GM11168 (cell line): ENCODE data around the gene PARD3.
"Not testable (repeated sequence)": the region's sequence is repeated elsewhere in the genome, so short reads cannot be mapped to it uniquely, and the experiment has no call there.

Experiments
- in situ Hi-C: fragments of 300-500 bp; cut with MboI; formaldehyde crosslinking; loops from one replicate; pipeline ENCODE4 v1.12.0; 2022; ENCODE audit warnings: low sequenced_read_pairs; ENCODE audit not compliant: unreplicated experiment

PARD3 gene

DNA sequence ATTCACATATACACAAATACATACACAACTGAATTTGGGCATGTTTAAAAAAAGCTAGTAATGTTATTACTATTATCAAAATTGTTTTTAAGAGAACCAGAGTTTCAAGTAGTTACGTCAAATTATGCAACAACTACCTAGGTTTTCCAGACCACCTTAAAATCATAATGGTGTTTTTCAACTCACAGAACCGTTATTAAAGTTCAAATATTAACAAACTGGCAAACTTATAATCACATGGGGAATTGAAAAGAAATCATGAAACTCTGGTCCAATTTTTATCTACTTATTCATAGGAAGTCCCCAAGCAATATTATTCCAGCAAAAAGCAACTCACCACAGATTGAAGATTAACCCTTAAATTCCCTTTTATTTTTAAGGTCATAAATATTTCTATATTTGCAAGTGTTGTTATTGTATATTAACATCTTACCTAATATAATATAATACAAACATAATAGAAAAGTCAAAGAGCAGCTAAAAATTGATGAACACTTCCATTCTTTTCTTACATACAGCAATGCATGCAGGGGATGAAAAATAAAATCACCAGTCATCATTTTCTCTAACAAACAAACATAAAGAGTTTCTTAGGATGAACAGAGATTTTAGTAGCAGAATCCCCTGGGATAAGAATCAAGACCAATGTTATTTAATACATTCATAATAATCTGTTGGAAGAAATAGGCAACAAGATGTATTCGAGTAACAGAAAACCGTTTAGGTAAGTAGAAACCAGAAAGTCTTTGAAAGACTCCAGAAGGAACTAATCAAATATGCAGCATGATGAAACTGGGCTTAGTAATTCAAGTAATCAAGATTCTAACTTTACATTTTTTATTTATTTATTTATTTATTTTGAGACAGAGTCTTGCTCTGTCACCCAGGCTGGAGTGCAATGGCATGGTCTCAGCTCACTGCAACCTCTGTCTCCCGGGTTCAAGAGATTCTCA, 391.1 kb downstream of the PARD3 start:
- in situ Hi-C loops: no loop called here

DNA sequence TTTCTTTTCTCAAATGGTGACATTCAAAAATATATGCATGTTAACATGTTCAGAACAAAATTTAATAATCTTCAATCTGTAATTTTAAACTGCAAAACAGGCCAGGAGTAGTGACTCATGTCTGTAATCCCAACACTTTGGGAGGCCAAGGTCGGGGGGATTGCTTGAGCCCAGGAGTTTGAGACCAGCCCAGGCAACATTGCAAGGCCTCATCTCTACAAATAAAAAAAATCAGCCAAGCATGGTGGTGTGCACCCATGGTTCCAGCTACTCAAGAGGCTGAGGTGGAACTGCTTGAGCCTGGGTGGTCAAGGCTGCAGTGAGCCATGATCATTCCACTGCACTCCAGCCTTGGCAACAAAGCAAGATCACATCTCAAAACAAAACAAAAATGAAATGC, 394.3 kb downstream of the PARD3 start:
- in situ Hi-C loops: no loop called here

DNA sequence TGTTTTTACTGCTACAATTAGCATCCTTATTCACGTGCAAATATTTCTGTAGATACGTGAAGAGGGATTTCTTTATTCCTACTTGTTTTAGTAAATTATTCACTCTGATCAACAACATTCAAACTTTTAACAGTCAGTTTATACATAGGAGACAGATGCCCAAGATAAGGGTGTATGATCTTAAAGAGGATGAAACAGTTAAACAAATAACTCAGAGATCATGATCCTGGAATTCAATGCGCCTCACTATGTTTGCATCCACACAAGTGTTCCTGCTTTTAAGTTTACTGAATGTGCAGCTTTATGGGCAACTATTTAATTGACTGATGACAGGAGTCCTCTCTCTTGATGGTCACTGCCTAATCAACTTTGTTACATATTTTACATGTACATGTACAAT, 394.8 kb downstream of the PARD3 start:
- in situ Hi-C loops: no loop called here

DNA sequence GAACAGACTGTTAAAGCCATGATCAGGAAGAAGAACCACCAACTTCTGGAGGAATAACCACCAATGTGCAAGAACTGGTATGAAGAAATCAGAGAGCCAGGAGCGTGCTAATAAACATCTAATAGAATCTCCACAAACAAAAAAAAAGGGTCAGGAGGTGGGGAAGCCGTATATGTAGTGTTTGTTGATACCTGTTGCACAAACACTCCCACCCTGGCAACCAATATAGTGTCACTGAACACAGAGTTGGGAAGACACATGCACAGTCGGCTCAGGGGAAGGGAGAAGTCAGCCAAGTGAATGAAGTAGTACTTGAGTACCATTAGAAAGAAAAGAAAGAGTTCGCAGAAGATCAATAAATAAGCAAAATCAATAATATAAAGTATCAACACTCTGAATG, 400.1 kb downstream of the PARD3 start:
- in situ Hi-C loops: no loop called here

DNA sequence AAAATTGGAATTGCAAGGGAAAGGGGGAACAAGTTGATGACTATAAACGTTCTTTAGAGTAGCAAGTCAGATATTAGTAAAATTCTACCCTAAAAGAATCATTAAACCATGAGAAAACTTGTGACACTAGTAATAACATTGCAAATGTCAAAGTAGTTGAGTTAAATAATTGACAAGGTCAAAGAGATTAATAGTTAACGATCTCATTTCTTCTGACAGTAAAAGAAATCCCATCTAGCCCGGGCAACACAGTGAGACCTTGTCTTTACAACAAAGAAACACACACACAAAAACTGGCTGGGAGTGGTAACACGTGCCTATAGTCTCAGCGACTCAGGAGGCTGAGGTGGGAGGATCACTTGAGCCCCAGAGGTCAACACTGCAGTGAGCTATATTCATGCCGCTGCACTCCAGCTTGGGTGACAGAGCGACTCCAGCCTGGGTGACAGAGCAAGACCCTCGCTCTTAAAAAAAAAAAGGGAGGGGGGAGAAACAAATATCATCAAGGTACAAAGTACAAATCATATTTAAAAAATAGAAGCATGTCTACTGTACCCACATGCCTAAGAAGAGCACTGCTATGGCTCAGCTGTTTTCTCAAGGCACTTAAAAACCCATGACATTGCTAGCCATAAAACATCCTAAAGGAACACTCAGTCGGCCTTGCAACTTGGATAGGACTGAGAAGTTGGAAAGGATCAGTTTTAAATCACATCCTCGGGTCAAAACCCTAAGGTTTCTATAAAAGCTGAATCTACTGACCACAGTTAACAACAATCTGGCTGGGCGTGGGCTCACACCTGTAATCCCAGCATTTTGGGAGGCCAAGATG, 401.1 kb downstream of the PARD3 start:
- in situ Hi-C loops: no loop called here

DNA sequence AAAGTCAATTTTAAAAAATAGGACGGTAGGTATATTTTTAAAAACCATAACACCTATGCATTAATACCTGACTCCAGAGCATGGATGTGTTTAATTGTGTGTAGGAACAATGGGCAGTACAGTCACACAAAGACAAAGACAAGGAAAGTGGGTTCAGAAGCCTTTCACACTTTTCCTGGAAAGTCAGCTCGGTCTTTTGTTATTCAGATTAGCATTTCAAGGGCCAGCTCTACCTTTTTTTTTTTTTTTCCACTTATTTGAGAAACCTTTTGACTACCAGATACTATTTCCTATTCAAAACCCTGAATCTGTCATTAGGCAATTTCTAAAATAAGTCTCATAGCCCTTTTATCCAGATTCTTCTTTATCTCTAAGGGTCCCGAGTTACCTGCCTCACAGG, 401.9 kb downstream of the PARD3 start:
- in situ Hi-C loops: no loop called here

DNA sequence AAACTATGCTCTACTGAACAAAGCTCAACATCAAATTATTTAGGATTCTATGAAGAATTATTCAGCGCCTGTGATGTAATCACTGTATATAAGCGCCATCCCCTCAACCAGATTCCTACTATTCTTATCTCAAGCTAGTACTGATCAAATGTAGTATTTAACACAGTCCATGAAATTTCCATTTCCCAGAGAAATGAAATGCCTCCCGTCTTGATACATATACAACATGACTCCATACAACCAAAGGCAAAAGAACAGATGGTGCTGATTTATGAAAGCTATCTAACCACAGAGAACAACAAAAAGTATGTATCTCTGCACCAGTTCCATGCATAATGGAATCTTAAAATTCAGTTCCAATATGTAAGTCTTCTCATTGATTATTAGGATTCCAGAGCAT, 406.1 kb downstream of the PARD3 start:
- in situ Hi-C loops: no loop called here

DNA sequence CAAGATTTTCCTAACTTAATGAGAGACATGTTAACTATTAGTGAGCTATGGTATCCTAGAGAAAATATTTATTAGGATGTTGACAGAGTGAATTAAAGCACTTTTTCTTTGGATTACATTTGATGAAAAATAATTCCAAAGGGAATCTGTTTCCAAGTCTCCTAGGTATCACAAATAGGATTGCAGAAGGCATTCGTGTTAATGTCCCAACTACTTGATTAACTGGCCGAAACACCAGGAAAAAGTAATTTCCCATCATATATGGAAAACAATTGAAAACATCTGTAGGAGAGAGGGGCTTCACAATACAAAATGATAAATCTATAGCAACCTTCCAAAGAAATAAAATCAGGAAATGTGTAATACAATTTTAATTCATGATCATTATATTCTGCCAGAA, 406.7 kb downstream of the PARD3 start:
- in situ Hi-C loops: no loop called here

DNA sequence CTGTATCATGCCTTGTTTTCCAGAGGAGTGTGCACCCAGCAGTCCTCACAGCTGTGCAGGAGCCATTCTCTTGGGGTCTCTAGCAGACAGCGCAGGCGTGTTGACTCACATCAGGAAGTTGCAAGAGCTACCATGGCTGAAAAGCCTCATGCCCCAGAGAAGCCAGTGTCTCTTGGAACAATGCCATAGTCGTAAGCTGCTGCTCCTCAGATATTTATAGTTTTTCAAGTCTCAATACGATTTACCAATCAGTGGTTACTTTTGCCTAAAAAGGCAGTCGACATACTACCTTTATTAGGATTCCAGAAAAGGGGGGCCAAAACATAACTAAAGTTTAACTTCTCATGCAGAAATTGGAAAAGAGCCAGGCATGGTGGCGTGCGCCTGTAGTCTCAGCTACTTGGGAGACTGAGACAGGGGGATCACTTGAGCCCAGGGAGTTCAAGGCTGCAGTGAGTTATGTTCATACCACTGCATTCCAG, 407.7 kb downstream of the PARD3 start:
- in situ Hi-C loops: no loop called here

DNA sequence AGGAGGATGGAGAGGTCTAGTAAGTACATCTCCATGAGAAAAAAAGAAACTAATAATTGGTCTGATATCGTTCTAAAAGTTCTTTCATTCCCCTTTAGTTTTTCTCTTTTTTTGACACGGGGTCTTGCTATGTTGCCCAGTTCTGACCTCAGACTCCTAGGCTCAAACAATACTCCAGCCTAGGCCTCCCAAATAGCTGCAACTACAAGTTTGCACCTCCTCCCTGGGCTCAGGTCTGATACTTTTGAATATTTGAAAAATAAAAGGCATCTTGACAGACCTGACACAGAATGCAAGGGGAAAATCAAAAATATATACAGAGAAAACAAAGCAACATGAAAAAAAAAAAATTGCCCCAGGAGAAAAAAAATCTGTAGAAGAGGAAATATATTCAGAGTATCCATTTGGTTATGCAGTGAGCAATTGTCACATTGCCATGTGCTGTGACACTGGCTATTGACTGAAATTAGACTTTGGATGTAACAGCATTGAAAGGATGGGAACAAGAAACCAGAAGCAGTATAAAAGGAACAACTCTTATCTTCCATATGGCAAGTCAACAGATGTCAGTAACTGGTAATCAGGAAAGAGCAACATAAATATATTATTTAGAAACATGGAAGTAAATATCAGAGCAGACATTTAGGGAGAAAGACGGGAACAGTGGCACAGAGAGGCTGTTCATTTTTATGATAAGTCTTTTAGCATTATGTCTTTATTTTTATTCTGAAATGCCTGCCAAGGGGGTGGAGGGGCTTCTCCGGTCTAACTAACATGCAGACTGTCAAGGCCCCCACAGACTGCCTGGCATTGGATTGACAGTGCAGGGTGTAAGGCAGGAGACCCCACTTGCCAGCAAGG, 408.4 kb downstream of the PARD3 start:
- in situ Hi-C loops: no loop called here

DNA sequence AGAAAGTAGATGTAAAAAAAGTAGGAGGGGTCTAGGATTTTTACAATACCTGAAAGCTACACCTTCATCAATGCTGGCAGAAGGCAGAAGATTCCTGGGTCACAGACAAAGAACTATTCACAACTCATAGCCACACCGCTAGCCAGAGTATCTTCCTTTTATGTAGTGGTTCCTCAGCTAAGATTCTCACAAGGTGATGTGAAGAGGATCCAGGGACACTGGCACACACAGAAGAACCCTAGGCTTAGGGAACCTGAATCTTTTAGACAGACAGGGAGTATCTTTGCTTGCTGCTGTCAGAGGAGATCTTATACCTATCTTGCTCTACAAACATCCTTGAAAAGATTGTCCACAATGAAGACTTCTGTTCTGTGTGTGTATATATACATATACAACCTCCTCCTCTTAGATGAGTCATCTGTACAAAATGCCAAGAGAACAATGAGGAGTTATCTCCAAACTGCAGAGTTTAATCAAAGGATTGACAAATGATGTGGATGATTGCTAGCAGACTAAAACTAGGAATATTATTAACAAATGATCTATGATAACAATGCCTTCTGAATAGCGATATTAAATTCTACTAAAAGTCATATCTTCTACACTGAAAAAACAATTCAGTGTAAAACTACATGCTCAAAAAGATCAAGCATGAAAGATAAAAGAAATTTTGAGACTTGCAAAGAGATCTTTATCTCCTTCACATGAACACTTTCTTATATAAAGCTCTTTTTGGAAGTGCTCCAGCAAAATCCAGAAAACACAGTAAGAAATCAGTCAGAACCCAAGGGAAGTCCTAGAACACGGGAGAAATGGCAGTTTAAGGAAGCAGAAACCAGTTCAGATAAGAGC, 409.3 kb downstream of the PARD3 start:
- in situ Hi-C loops: no loop called here

DNA sequence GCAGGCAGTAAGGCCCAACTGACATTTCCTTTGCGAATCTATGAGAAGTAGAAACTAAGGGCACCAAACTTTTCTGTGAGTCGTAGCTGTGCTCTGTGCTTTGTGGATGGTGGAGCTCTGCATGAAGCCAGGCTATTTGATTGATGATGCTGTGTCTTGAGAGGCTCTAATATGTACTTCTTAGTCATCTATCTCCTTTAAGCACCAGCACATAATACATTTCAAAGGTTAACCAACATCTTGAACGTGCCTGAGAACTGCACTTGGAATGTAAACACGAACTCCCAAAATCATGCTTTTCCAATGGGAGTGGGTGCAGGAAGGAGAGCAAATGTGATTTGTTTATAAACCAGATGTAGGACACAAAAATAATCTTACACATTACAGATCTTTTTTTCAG, 411.6 kb downstream of the PARD3 start:
- in situ Hi-C loops: no loop called here

DNA sequence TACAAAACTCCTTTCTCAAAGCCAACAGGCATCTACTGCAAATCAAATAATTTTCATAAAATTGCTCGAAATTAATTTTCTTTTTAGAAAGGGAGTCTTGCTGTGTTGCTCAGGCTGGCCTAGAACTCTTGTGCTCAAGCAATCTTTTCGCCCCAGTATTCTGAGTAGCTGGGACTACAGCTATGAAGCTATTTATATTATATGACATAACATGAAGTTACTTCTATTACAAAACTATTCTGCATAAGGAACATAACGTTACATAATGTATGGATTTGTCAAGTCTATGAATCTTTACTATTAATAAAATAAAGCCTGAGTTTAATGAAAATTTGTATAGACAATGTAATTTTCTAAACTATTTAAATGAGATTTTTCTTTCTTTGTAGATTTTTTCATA, 415.0 kb downstream of the PARD3 start:
- in situ Hi-C loops: no loop called here

DNA sequence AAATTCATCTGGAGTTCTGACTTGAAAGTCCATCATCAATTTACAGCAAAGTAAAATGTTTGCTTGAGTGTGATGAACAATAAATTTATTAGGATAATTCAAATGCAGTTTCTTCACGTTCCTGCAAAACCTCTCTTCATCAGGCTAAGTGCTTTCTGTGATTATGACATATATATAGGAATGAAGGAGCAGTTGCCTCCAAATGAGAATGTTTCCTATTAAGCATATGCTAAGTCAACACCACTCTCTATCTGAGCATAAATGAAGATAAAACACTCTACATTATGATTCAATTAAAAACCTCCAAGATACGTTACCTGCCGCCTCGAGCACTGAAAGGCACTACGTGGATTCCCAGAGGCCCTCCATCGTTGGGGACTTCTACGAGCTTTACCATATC, 416.1 kb downstream of the PARD3 start:
- in situ Hi-C loops: no loop called here

DNA sequence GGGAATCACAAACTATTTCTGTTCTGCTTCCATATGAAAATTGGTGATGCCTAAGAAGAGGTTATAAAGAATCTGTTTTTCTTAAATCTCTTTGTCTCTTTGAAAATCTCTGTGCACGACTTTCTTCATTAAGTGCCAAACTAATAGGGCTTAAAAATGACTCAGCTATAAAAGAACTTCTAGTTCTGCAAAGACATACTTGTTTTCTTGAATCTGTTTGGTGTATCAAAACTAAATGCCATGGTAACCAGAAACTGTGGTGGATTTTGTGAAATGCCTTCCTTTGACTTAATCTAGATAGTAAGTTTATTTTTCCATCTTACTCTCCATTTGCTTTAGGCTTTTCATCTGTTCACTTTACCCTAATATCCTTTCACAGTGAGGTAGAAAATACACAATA, 417.8 kb downstream of the PARD3 start:
- in situ Hi-C loops: no loop called here

DNA sequence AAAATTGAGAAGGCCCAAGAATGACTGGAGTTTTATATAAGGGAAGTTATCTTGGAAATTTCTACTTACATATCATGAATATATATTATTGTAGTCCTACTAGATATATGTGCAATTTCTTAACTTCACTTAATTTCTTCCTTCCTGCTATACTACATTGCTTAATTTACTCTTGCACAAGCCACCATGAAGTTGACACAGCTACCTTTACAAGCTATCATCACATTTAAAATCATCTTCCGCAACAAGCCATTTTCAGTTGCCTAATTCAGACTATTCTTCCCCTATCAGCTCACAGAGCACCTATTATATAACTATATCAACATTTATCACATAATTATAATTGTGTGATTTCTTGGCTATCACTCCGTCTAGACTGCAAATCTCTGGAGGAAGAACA, 418.4 kb downstream of the PARD3 start:
- in situ Hi-C loops: no loop called here

DNA sequence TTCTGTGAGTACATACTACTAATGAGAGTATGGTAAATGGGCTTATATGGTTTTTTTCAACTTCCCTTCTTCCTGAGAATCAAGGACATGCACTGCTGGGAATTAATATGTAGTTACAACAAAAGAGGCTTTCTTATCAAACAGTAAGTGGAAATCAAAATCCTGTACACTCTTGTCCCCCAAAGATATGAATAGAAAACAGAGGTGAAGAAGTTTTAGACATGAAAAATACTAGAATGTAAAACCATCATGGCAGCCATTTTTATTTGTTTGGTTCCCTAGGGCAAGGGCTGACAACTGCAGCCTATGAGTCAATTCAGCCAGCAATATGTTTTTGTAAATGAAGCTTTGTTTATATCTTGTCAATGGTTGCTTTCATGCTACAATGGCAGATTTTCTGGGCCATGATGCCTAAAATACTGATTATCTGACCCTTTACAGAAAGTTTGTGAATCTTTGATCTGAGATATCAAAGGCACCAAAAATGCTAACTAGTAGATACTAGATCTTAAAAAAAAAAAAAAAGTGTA, 422.4 kb downstream of the PARD3 start:
- in situ Hi-C loops: no loop called here

DNA sequence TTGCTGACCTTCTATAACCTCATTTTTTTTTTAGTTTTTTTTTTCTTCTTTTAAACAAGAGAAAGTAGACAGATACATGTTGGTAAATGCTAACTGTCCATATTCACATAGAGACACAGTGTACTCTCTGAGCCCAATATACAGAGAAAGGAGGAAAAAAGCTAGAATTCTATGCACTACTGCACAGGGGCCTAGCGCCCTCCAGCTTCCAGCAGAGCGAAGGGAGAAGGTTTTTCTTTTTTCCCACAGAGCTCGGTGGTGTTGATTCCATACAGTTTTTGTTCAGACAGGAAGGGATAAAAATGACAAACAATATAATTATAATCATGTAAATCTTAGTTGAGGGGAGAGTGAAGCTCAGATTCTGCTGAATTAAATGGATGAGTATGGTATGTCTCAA, 423.9 kb downstream of the PARD3 start:
- in situ Hi-C loops: not testable (repeated sequence)

DNA sequence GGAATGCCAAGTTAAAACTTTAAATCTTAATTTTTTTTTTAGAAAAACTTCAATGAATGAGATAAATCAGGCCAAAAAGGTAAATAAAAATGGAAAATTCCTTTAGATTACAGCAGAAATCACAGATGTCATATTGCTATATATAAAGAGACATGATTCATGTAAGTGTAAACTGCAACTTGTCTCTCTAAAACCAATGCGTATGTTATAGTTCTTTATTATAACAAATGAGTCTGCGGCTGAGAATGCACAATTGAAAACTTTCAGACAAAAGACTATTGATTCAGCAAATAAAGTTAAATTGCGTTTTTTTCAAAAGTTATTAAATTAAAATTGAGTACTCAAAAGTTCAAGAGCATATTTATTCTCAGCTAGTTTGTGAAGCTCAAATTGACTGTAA, 425.3 kb downstream of the PARD3 start:
- in situ Hi-C loops: no loop called here
